OCI-LY7 (cell line): ENCODE results near the gene NDRG2. TPM values are rescaled to one million over a fixed set of nuclear protein-coding genes. Genes with fewer than 3 reads are reported as not detected.

Experiments used
- BruUV-seq: library from RNA; stranded (reverse); fragments of 400-500 nt; replicated peaks from 2 replicates; lab custom pipeline; 2021; lab: Mats Ljungman, UMichigan
- CTCF ChIA-PET: fragments of 300-600 bp; sonication (Branson Sonifier 250); formaldehyde crosslinking; loops from one replicate; lab custom pipeline; 2022; ENCODE audit warnings: antibody characterized with exemption; ENCODE audit not compliant: unreplicated experiment; lab: Charles Lee
- POLR2A ChIA-PET: fragments of 300-600 bp; sonication (Branson Sonifier 250); formaldehyde crosslinking; loops from one replicate; lab custom pipeline; 2022; ENCODE audit warnings: antibody characterized with exemption; lab: Charles Lee
- DNase-seq: peaks from one replicate; pipeline ENCODE4 v3.0.0-alpha.2; 2015; ENCODE audit warnings: low spot score
- H2AFZ ChIP-seq: fragments of 200-600 bp; sonication (generic), shearing (Covaris generic); 2 replicates; pipeline ENCODE4 v1.6.1; 2014; ENCODE audit warnings: mild to moderate bottlenecking, antibody characterized with exemption, low read length, moderate library complexity
- H3K27ac ChIP-seq: fragments of 200-600 bp; sonication (generic); 2 replicates; pipeline ENCODE4 v1.5.1; 2014; ENCODE audit warnings: mixed run types, low read depth, mild to moderate bottlenecking, moderate library complexity, low read length, inconsistent platforms; ENCODE audit not compliant: poor library complexity, severe bottlenecking
- H3K36me3 ChIP-seq: fragments of 200-600 bp; sonication (generic); 2 replicates; pipeline ENCODE4 v1.6.1; 2014; ENCODE audit warnings: mild to moderate bottlenecking, antibody characterized with exemption, low read length, moderate library complexity, mixed read lengths; ENCODE audit not compliant: insufficient read depth
- H3K4me1 ChIP-seq: fragments of 200-600 bp; sonication (generic); 2 replicates; pipeline ENCODE4 v1.5.1; 2014; ENCODE audit warnings: mild to moderate bottlenecking, low read length; ENCODE audit not compliant: insufficient read depth, poor library complexity, severe bottlenecking
- H3K4me2 ChIP-seq: fragments of 200-600 bp; sonication (generic); 2 replicates; pipeline ENCODE4 v1.6.1; 2014; ENCODE audit warnings: mild to moderate bottlenecking, low read length
- H3K4me3 ChIP-seq: fragments of 200-600 bp; sonication (generic); 2 replicates; pipeline ENCODE4 v1.5.1; 2014; ENCODE audit warnings: mild to moderate bottlenecking, low read depth, low read length; ENCODE audit not compliant: poor library complexity, severe bottlenecking
- H3K79me2 ChIP-seq: fragments of 200-600 bp; sonication (generic); 2 replicates; pipeline ENCODE4 v1.6.1; 2016; ENCODE audit warnings: low read depth, mild to moderate bottlenecking, low read length, moderate library complexity, mixed read lengths; ENCODE audit not compliant: insufficient read depth
- H3K9me2 ChIP-seq: fragments of 200-600 bp; sonication (generic); 2 replicates; pipeline ENCODE4 v1.6.1; 2016; ENCODE audit warnings: mild to moderate bottlenecking, low read length, mixed read lengths; ENCODE audit not compliant: insufficient read depth
- H3K9me3 ChIP-seq: fragments of 200-600 bp; sonication (generic); 2 replicates; pipeline ENCODE4 v1.6.1; 2014; ENCODE audit warnings: mild to moderate bottlenecking, mixed run types, low read length, mixed read lengths
- H4K20me1 ChIP-seq: fragments of 200-600 bp; sonication (generic); 2 replicates; pipeline ENCODE4 v1.6.1; 2014; ENCODE audit warnings: mild to moderate bottlenecking, antibody characterized with exemption, low read length, moderate library complexity, mixed read lengths; ENCODE audit not compliant: insufficient read depth
- EZH2phosphoT487 ChIP-seq: fragments of 200-600 bp; sonication (generic); IDR thresholded peaks from 2 replicates; pipeline ENCODE4 v1.6.1; 2018; ENCODE audit warnings: low read depth, borderline replicate concordance, mild to moderate bottlenecking, mixed run types, antibody characterized with exemption, low read length, moderate library complexity, mixed read lengths
- intact Hi-C: fragments of 100-400 bp; cut with micrococcal nuclease; formaldehyde crosslinking; loops from one replicate; pipeline ENCODE4 v1.10.0; 2022; ENCODE audit not compliant: unreplicated experiment
- total RNA-seq, 2 experiments: library from RNA; depleted of rRNA in 1 of 2; stranded (reverse); fragments of >200 nt in 1 of 2; shearing (Covaris generic) in 1 of 2; gene quantifications; 2 replicates each; pipeline ENCODE4 v1.2.3, GENCODE V29; 2014 to 2022
- TF ChIP-seq, protein P1 (sequence below): fragments of 200-600 bp; sonication (generic); conservative IDR thresholded peaks from 2 replicates; pipeline ENCODE4 v1.5.1; 2014; ENCODE audit warnings: mild to moderate bottlenecking, antibody characterized with exemption, low read length, moderate library complexity, mixed read lengths

NDRG2 gene
- total RNA-seq, 2 experiments from 2014 or later = not detected

DNA sequence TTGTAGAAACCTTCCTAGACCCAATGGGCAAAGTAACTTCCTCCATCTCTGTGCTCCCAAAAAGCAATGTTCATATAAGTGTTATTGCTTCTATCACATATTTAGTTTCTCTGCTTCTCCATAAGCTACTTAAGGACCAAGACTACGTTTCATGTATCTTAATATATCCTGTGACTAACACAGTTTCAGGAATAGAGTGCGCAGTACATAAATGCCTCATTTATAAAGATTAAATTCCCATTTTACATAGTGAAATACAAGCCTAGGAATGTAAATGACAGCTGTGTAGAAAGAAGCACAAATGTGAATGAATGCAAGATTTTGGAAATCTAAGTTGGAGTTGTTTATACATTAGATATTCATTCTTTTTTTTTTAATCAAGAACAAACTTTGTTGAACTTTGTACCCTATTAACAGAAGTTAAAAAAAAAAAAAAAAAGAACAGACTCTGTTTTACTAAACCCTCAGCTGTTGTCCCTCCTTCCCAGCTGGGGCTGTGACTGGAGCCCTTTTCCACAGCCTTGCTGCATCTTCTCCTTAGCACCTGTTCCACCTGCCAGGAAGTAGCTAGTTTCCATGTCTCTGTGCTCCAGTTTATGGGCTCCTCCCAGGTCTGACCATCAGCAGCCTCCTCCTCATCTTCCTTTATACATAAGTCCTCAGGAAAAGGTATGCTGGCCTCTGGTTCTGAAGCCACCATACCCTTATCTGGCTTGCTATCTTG is 42.1 kb downstream of the NDRG2 start:
- Histone ChIP-seq H3K36me3 (no peaks in the 10 kb centered on the region), H3K9me2 (no peaks in the 10 kb centered on the region), H3K27ac (no peak overlapping the region), H3K4me1 (peaks cover 2% of the 10 kb centered on the region), H3K9me3 (no peaks in the 10 kb centered on the region), H3K4me3 (no peak overlapping the region), H3K79me2 (no peaks in the 10 kb centered on the region), H4K20me1 (no peaks in the 10 kb centered on the region), H2AFZ (no peak overlapping the region), H3K4me2 (no peak overlapping the region)
- intact Hi-C loops = no loop called here
- ChIA-PET CTCF (interaction anchor here (0.8 to 2.1 kb wide), 2 partner anchors 11 to 18 kb away, joined by 4 to 8 read pairs; no protein-coding TSS in a partner anchor), POLR2A (interaction anchor here (0.6 kb wide), 2 partner anchors 8 to 14 kb away, joined by 3 to 4 read pairs; no protein-coding TSS in a partner anchor)
- TF ChIP-seq, protein P1, sequence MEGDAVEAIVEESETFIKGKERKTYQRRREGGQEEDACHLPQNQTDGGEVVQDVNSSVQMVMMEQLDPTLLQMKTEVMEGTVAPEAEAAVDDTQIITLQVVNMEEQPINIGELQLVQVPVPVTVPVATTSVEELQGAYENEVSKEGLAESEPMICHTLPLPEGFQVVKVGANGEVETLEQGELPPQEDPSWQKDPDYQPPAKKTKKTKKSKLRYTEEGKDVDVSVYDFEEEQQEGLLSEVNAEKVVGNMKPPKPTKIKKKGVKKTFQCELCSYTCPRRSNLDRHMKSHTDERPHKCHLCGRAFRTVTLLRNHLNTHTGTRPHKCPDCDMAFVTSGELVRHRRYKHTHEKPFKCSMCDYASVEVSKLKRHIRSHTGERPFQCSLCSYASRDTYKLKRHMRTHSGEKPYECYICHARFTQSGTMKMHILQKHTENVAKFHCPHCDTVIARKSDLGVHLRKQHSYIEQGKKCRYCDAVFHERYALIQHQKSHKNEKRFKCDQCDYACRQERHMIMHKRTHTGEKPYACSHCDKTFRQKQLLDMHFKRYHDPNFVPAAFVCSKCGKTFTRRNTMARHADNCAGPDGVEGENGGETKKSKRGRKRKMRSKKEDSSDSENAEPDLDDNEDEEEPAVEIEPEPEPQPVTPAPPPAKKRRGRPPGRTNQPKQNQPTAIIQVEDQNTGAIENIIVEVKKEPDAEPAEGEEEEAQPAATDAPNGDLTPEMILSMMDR = no peak
- no peak for TF ChIP-seq EZH2phosphoT487
- BruUV-seq = no TSS peak
- DNase-seq = no peak

DNA sequence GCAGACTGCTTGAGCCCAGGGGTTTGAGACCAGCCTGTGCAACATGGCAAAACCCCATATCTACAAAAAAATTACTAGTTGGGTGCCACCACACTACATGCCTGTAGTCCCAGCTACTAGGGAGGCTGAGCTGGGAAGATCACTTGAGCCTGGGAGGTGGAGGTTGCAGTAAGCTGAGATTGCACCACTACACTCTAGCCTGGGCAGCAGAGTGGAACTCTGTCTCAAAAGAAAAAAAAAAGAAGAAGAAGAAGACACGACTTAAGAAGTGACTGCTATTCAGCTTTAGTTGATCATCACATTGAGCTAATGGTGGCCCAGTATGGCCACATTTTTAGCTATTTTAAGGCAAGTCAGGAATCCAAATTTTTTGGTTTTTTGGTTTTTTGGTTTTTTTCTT is 44.0 kb downstream of the NDRG2 start:
- no peak overlapping the region for H3K4me3 ChIP-seq
- no TSS peak for BruUV-seq
- intact Hi-C loops = no loop called here
- H4K20me1 ChIP-seq = no peaks in the 10 kb centered on the region
- DNase-seq = no peak
- TF ChIP-seq, protein P1 = no peak
- no peak for TF ChIP-seq EZH2phosphoT487
- POLR2A ChIA-PET = interaction anchor here (0.8 to 1.5 kb wide), 2 partner anchors 8 to 9 kb away, joined by 4 to 5 read pairs; no protein-coding TSS in a partner anchor
- H3K79me2 ChIP-seq = no peaks in the 10 kb centered on the region
- no peaks in the 10 kb centered on the region for H3K36me3 ChIP-seq
- H3K27ac ChIP-seq = no peak overlapping the region
- no peaks in the 10 kb centered on the region for H3K9me3 ChIP-seq
- H2AFZ ChIP-seq = no peak overlapping the region
- H3K4me2 ChIP-seq = no peak overlapping the region
- H3K4me1 ChIP-seq = peaks cover 2% of the 10 kb centered on the region
- H3K9me2 ChIP-seq = no peaks in the 10 kb centered on the region
- CTCF ChIA-PET = no interaction called here

DNA sequence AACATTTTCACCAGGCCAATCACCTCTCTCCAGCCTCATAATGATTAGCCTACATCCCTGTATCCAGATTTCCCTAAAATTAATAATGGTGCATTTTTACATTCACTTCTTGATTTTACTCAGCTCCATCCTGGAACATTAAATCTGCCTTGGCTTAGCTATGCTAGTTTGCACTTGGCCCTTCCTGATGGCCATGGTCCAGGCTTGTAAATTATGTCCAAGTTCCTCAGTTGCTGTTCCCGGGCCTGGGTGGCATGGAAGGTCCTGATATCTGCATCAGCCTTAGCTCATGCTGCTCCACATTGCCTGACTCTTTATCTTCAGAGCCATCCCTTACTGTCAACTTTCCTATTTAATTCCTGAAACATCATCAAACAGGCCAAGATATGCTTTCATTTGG is 46.2 kb downstream of the NDRG2 start:
- intact Hi-C loops = no loop called here
- Histone ChIP-seq H2AFZ (no peak overlapping the region), H3K79me2 (no peaks in the 10 kb centered on the region), H3K4me1 (no peaks in the 10 kb centered on the region), H3K9me3 (no peaks in the 10 kb centered on the region), H3K4me3 (no peak overlapping the region), H4K20me1 (no peaks in the 10 kb centered on the region), H3K4me2 (no peak overlapping the region), H3K36me3 (no peaks in the 10 kb centered on the region), H3K27ac (no peak overlapping the region), H3K9me2 (no peaks in the 10 kb centered on the region)
- no peak for TF ChIP-seq EZH2phosphoT487
- TF ChIP-seq, protein P1 = no peak
- DNase-seq = no peak
- ChIA-PET CTCF (no interaction called here), POLR2A (interaction anchor here (1.4 to 1.5 kb wide), 2 partner anchors 10 to 120 kb away, joined by 3 to 4 read pairs; no protein-coding TSS in a partner anchor)
- BruUV-seq = no TSS peak
